Neural progenitor cell (in vitro differentiated cells): ENCODE results near the gene UROD. TPM values are rescaled to one million over a fixed set of nuclear protein-coding genes. Genes with fewer than 3 reads are reported as not detected.

Experiments
- DNase-seq: peaks from one replicate; pipeline ENCODE4 v3.0.0-alpha.2; 2016; ENCODE audit warnings: low spot score
- H2AFZ ChIP-seq: fragments of 200-600 bp; sonication (generic); replicated peaks from 2 replicates; pipeline ENCODE4 v1.6.1; 2016; ENCODE audit warnings: antibody characterized with exemption
- H3F3A ChIP-seq: fragments of 200-600 bp; sonication (generic); 2 replicates; pipeline ENCODE4 v1.6.1; 2016; ENCODE audit warnings: antibody characterized with exemption, low read depth
- H3K27ac ChIP-seq: fragments of 200-600 bp; sonication (generic); 2 replicates; pipeline ENCODE4 v1.5.1; 2016; ENCODE audit warnings: mild to moderate bottlenecking
- H3K27me3 ChIP-seq: fragments of 200-600 bp; sonication (generic); 2 replicates; pipeline ENCODE4 v1.6.1; 2016; ENCODE audit warnings: mild to moderate bottlenecking, moderate library complexity
- H3K36me3 ChIP-seq: fragments of 200-600 bp; sonication (generic); 2 replicates; pipeline ENCODE4 v1.5.1; 2016
- H3K4me1 ChIP-seq: fragments of 200-600 bp; sonication (generic); 2 replicates; pipeline ENCODE4 v1.6.1; 2016; ENCODE audit warnings: mixed run types
- H3K4me2 ChIP-seq: fragments of 200-600 bp; sonication (generic); 2 replicates; pipeline ENCODE4 v1.6.1; 2016
- H3K4me3 ChIP-seq: fragments of 200-600 bp; sonication (generic); 2 replicates; pipeline ENCODE4 v1.5.1; 2016
- H3K79me2 ChIP-seq: fragments of 200-600 bp; sonication (generic); 2 replicates; pipeline ENCODE4 v1.6.1; 2016; ENCODE audit warnings: low read depth
- H3K9ac ChIP-seq: fragments of 200-600 bp; sonication (generic); 2 replicates; pipeline ENCODE4 v1.6.1; 2016
- H3K9me3 ChIP-seq: fragments of 200-600 bp; sonication (generic); 2 replicates; pipeline ENCODE4 v1.5.1; 2016; ENCODE audit warnings: low read depth
- H4K20me1 ChIP-seq: fragments of 200-600 bp; sonication (generic); 2 replicates; pipeline ENCODE4 v1.6.1; 2016; ENCODE audit warnings: low read depth
- H3K27ac Mint-ChIP-seq: 3 replicates; pipeline ENCODE4 v1.8.0; 2021; ENCODE audit warnings: mixed read lengths
- H3K27me3 Mint-ChIP-seq: 2 replicates; pipeline ENCODE4 v1.8.0; 2022; ENCODE audit warnings: low read depth, mild to moderate bottlenecking, inconsistent platforms, moderate library complexity, mixed read lengths; ENCODE audit not compliant: insufficient read depth
- H3K36me3 Mint-ChIP-seq: 3 replicates; pipeline ENCODE4 v1.8.0; 2021; ENCODE audit warnings: mixed read lengths
- H3K4me1 Mint-ChIP-seq: 3 replicates; pipeline ENCODE4 v1.8.0; 2021; ENCODE audit warnings: mixed read lengths
- H3K4me3 Mint-ChIP-seq: 3 replicates; pipeline ENCODE4 v1.8.0; 2021; ENCODE audit warnings: mild to moderate bottlenecking, moderate library complexity, mixed read lengths
- H3K9me3 Mint-ChIP-seq: 3 replicates; pipeline ENCODE4 v1.8.0; 2020; ENCODE audit warnings: mixed read lengths
- EZH2 ChIP-seq: fragments of 200-600 bp; sonication (generic); IDR thresholded peaks from 2 replicates; pipeline ENCODE4 v1.6.1; 2017; ENCODE audit warnings: antibody characterized with exemption, mild to moderate bottlenecking, moderate library complexity
- EZH2phosphoT487 ChIP-seq: fragments of 200-600 bp; sonication (generic); IDR thresholded peaks from 2 replicates; pipeline ENCODE4 v1.6.1; 2017; ENCODE audit warnings: antibody characterized with exemption
- total RNA-seq: library from RNA; depleted of rRNA; stranded (reverse); fragments of >200 nt; gene quantifications from 2 replicates; pipeline ENCODE4 v1.2.3, GENCODE V29; 2015; ENCODE audit warnings: low replicate concordance
- TF ChIP-seq, protein P1 (sequence below): fragments of 200-600 bp; sonication (generic); IDR thresholded peaks from 2 replicates; pipeline ENCODE4 v1.5.1; 2017; ENCODE audit warnings: antibody characterized with exemption, mild to moderate bottlenecking

The UROD gene
- total RNA-seq, 1 donor from 2014 or later, result 46.5 TPM

- H3K36me3 ChIP-seq, result no peaks in the 10 kb centered on the region
- Mint-ChIP-seq H3K36me3 (peaks cover 14% of the 10 kb centered on the region), H3K4me1 (peaks cover 9% of the 10 kb centered on the region)
Measured at GRCh38 chr1:45005761-45006160, 6.3 kb upstream of the UROD start.

DNA sequence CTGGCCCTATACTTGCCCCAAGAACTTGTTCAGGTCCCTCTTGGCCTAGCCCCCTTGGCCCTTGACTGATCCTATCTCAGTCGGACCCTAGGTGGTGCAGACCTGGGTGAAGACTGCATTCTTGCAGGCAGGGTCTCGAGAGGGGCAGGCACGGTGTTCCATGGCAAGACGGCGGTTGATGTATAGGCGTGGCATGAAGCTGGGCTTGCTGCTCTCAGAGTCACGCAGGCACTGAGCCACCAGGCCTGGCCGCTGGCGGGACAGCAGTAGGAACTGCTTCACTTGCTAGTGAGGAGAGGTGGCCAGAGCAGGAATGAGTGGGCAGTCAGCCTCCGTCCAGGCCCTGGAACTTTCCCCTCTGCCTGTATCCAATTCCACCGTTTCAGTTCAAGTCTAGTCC, 4.7 kb upstream of the UROD start:
- Mint-ChIP-seq H3K4me3 (no peak overlapping the region), H3K27ac (no peak overlapping the region), H3K36me3 (peaks cover 14% of the 10 kb centered on the region), H3K27me3 (no peaks in the 10 kb centered on the region), H3K4me1 (peaks cover 18% of the 10 kb centered on the region), H3K9me3 (no peaks in the 10 kb centered on the region)
- Histone ChIP-seq H3K36me3 (no peaks in the 10 kb centered on the region), H3K27me3 (peaks cover 3% of the 10 kb centered on the region), H3K79me2 (no peaks in the 10 kb centered on the region), H3K4me3 (no peak overlapping the region), H4K20me1 (peaks cover 3% of the 10 kb centered on the region), H2AFZ (no peak overlapping the region), H3F3A (peaks cover 3% of the 10 kb centered on the region), H3K4me1 (peaks cover 5% of the 10 kb centered on the region), H3K9me3 (no peaks in the 10 kb centered on the region), H3K4me2 (no peak overlapping the region), H3K9ac (no peak overlapping the region), H3K27ac (no peak overlapping the region)
- DNase-seq, result no peak
- TF ChIP-seq EZH2, result no peak
- no peak for TF ChIP-seq EZH2phosphoT487
- TF ChIP-seq, protein P1, sequence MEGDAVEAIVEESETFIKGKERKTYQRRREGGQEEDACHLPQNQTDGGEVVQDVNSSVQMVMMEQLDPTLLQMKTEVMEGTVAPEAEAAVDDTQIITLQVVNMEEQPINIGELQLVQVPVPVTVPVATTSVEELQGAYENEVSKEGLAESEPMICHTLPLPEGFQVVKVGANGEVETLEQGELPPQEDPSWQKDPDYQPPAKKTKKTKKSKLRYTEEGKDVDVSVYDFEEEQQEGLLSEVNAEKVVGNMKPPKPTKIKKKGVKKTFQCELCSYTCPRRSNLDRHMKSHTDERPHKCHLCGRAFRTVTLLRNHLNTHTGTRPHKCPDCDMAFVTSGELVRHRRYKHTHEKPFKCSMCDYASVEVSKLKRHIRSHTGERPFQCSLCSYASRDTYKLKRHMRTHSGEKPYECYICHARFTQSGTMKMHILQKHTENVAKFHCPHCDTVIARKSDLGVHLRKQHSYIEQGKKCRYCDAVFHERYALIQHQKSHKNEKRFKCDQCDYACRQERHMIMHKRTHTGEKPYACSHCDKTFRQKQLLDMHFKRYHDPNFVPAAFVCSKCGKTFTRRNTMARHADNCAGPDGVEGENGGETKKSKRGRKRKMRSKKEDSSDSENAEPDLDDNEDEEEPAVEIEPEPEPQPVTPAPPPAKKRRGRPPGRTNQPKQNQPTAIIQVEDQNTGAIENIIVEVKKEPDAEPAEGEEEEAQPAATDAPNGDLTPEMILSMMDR, result no peak

More at GRCh38 chr1:45005761-45006160, 6.3 kb upstream of the UROD start:
- DNase-seq, result no peak
- no peak overlapping the region for H3K9ac ChIP-seq
- no peaks in the 10 kb centered on the region for H3K27me3 Mint-ChIP-seq
- TF ChIP-seq EZH2, result no peak
- H3K4me1 ChIP-seq, result no peaks in the 10 kb centered on the region
- peaks cover 3% of the 10 kb centered on the region for H3K27me3 ChIP-seq
- H3K9me3 Mint-ChIP-seq, result no peaks in the 10 kb centered on the region
- no peak overlapping the region for H3K4me2 ChIP-seq
- peaks cover 3% of the 10 kb centered on the region for H4K20me1 ChIP-seq
- no peak overlapping the region for H3K4me3 Mint-ChIP-seq
- H2AFZ ChIP-seq, result no peak overlapping the region
- H3K4me3 ChIP-seq, result no peak overlapping the region
- H3K27ac Mint-ChIP-seq, result no peak overlapping the region
- H3K9me3 ChIP-seq, result no peaks in the 10 kb centered on the region
- no peaks in the 10 kb centered on the region for H3K79me2 ChIP-seq
- H3K27ac ChIP-seq, result no peak overlapping the region
- H3F3A ChIP-seq, result no peaks in the 10 kb centered on the region

DNA sequence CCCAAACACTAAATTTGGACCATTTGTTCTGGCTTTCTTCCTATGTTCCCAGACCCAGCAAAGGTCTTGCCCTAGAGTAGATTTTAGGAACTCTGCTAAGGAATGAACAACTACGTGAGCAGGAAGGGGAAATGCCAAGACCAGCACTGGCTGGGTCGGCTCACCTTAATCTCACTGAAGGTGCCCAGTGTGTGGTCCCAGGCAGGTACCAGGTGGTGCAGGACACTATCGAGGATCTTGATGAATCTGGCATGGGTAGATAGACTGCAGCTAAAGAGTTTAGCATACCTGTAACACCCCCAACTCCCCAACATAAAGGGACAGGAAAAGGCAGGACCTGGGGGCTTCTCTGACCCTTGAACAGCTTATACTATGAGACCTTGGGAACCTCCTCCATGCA, 4.0 kb upstream of the UROD start:
- TF ChIP-seq, protein P1, result no peak
- no peak for TF ChIP-seq EZH2phosphoT487
- TF ChIP-seq EZH2, result no peak
- no peak for DNase-seq
- Mint-ChIP-seq H3K36me3 (peaks cover 8% of the 10 kb centered on the region), H3K27me3 (peaks cover under 1% of the 10 kb centered on the region), H3K4me1 (peaks cover 24% of the 10 kb centered on the region), H3K9me3 (no peaks in the 10 kb centered on the region), H3K4me3 (no peak overlapping the region), H3K27ac (no peak overlapping the region)
- H3K27me3 ChIP-seq, result peaks cover 3% of the 10 kb centered on the region
- no peaks in the 10 kb centered on the region for H3K9me3 ChIP-seq
- H4K20me1 ChIP-seq, result peaks cover 3% of the 10 kb centered on the region
- H3K27ac ChIP-seq, result no peak overlapping the region
- no peak overlapping the region for H2AFZ ChIP-seq
- no peaks in the 10 kb centered on the region for H3K36me3 ChIP-seq
- H3K4me1 ChIP-seq, result peaks cover 5% of the 10 kb centered on the region
- no peak overlapping the region for H3K4me2 ChIP-seq
- no peak overlapping the region for H3K9ac ChIP-seq
- no peak overlapping the region for H3K4me3 ChIP-seq
- peaks cover 7% of the 10 kb centered on the region for H3F3A ChIP-seq
- H3K79me2 ChIP-seq, result peaks cover 4% of the 10 kb centered on the region

DNA sequence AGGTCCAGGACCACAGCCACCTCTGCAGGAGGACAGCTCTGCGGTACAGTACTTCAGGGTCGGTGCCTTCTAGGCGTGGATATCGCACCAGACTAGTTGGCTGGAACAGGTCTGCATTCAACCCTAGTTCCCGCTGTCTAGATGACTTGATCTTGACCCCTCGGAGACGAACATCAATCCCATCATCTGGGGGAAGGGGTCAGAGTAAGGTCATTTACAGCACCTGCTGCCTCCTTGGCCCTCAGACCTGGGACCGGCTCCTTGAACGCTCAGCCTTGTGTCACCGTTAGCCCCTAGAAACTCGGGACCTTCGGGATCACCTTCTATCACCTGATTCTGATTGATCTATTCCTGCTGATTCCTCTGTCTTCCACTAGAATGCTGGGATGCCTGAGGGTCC, 3.5 kb upstream of the UROD start:
- peaks cover 7% of the 10 kb centered on the region for H3F3A ChIP-seq
- TF ChIP-seq, protein P1, result no peak
- TF ChIP-seq EZH2phosphoT487, result no peak
- no peak overlapping the region for H3K27ac ChIP-seq
- no peak overlapping the region for H3K27ac Mint-ChIP-seq
- no peak overlapping the region for H3K4me3 Mint-ChIP-seq
- no peak overlapping the region for H3K4me3 ChIP-seq
- peaks cover 2% of the 10 kb centered on the region for H3K27me3 Mint-ChIP-seq
- H3K36me3 Mint-ChIP-seq, result peaks cover 6% of the 10 kb centered on the region
- peaks cover 26% of the 10 kb centered on the region for H3K4me1 Mint-ChIP-seq
- H3K9me3 ChIP-seq, result no peaks in the 10 kb centered on the region
- no peak overlapping the region for H3K4me2 ChIP-seq
- peaks cover 5% of the 10 kb centered on the region for H3K4me1 ChIP-seq
- H3K27me3 ChIP-seq, result peaks cover 3% of the 10 kb centered on the region
- H3K79me2 ChIP-seq, result peaks cover 8% of the 10 kb centered on the region
- no peaks in the 10 kb centered on the region for H3K36me3 ChIP-seq
- H2AFZ ChIP-seq, result no peak overlapping the region
- H3K9me3 Mint-ChIP-seq, result no peaks in the 10 kb centered on the region
- no peak for DNase-seq
- peaks cover 3% of the 10 kb centered on the region for H4K20me1 ChIP-seq
- H3K9ac ChIP-seq, result no peak overlapping the region
